ENCODE results near the gene GFER.
A peak's percentile ranks its signal among the peaks of the same experiment; 100 is the strongest.

GFER gene

GRCh38 chr16:1975432-1976215, 8.4 kb upstream of the GFER start:
- DNase-seq = no peak

GRCh38 chr16:1976216-1976520, 7.8 kb upstream of the GFER start:
- no peak for DNase-seq

GRCh38 chr16:1976951-1977874, 6.8 kb upstream of the GFER start:
- DNase-seq = no peak

GRCh38 chr16:1977875-1978268, 6.1 kb upstream of the GFER start:
- no peak for DNase-seq

GRCh38 chr16:1978476-1979120, 5.4 kb upstream of the GFER start:
- DNase-seq = no peak

- peak; percentile 36 for DNase-seq
These were observed 4.5 kb upstream of the GFER start for GRCh38 chr16:1979271-1980029.

- no peak for DNase-seq
These were observed 3.8 kb upstream of the GFER start for GRCh38 chr16:1980030-1980769.

- no peak for DNase-seq
These were observed 3.3 kb upstream of the GFER start for GRCh38 chr16:1980770-1981087.

- no peak for DNase-seq
These were observed 2.6 kb upstream of the GFER start, which contains the start of gene NOXO1 for GRCh38 chr16:1981398-1981836. TSS of gene NOXO1 (minus strand) at chr16:1981469. CDS start at chr16:1981179, 290 bp downstream.

GRCh38 chr16:1982013-1982433, 2.0 kb upstream of the GFER start:
- DNase-seq = no peak

GRCh38 chr16:1982991-1983543, 926 bp upstream of the GFER start:
- no peak for DNase-seq

GRCh38 chr16:1984347-1985225, 593 bp downstream of the GFER start:
- peak; percentile 32 for DNase-seq

- no peak for DNase-seq
These were observed 1.6 kb downstream of the GFER start for GRCh38 chr16:1985466-1986150.

- DNase-seq = no peak
These were observed 3.2 kb downstream of the GFER start for GRCh38 chr16:1987198-1987597.

- DNase-seq = no peak
These were observed 5.5 kb downstream of the GFER start, which contains the start of gene SYNGR3 for GRCh38 chr16:1989209-1990100. TSS of gene SYNGR3 (plus strand) at chr16:1989970. CDS start at chr16:1990103, 133 bp downstream.

- DNase-seq = no peak
These were observed 6.0 kb downstream of the GFER start for GRCh38 chr16:1990101-1990350.

GRCh38 chr16:1990351-1991134, 6.5 kb downstream of the GFER start:
- DNase-seq = no peak

- peak; percentile 43 for DNase-seq
These were observed 7.2 kb downstream of the GFER start for GRCh38 chr16:1991135-1991551.
